ENCODE results near the gene BSN.

BSN gene

GRCh38 chr3:49531715-49532114, 22.6 kb upstream of the BSN start:
- no peak for TF ChIP-seq REST (IDR thresholded peaks at IDR 0.05; ENCODE audit: insufficient read depth in 1 of 2, low read depth in 2 of 2, low read length in 2 of 2)
- TF ChIP-seq TAF1 (IDR thresholded peaks at IDR 0.05; ENCODE audit: borderline replicate concordance, insufficient read depth, low read length) = no peak
- TF ChIP-seq FOXP2 (optimal IDR thresholded peaks at IDR 0.05; ENCODE audit: borderline replicate concordance, extremely low read depth, extremely low read length, insufficient read depth) = no peak
- no peak for TF ChIP-seq POLR2AphosphoS5 (IDR thresholded peaks at IDR 0.05; ENCODE audit: low read depth, low read length)
- no peak for TF ChIP-seq SIN3A (IDR thresholded peaks at IDR 0.05; ENCODE audit: borderline replicate concordance, insufficient read depth, low read length)

GRCh38 chr3:49533031-49533430, 21.2 kb upstream of the BSN start:
- TF ChIP-seq REST (IDR thresholded peaks at IDR 0.05; ENCODE audit: insufficient read depth in 1 of 2, low read depth in 2 of 2, low read length in 2 of 2) = no peak
- TF ChIP-seq SIN3A (IDR thresholded peaks at IDR 0.05; ENCODE audit: borderline replicate concordance, insufficient read depth, low read length) = no peak
- TF ChIP-seq POLR2AphosphoS5 (IDR thresholded peaks at IDR 0.05; ENCODE audit: low read depth, low read length) = no peak
- TF ChIP-seq FOXP2 (optimal IDR thresholded peaks at IDR 0.05; ENCODE audit: borderline replicate concordance, extremely low read depth, extremely low read length, insufficient read depth) = no peak

- TF ChIP-seq FOXP2 (optimal IDR thresholded peaks at IDR 0.05; ENCODE audit: borderline replicate concordance, extremely low read depth, extremely low read length, insufficient read depth) = no peak
- TF ChIP-seq TAF1 (IDR thresholded peaks at IDR 0.05; ENCODE audit: borderline replicate concordance, insufficient read depth, low read length) = no peak
- TF ChIP-seq SIN3A (IDR thresholded peaks at IDR 0.05; ENCODE audit: borderline replicate concordance, insufficient read depth, low read length) = no peak
- no peak for TF ChIP-seq REST (IDR thresholded peaks at IDR 0.05; ENCODE audit: insufficient read depth in 1 of 2, low read depth in 2 of 2, low read length in 2 of 2)
These were observed 20.3 kb upstream of the BSN start for GRCh38 chr3:49533786-49534519.

- TF ChIP-seq POLR2AphosphoS5 (IDR thresholded peaks at IDR 0.05; ENCODE audit: low read depth, low read length) (no peak), FOXP2 (optimal IDR thresholded peaks at IDR 0.05; ENCODE audit: borderline replicate concordance, extremely low read depth, extremely low read length, insufficient read depth) (no peak), REST (IDR thresholded peaks at IDR 0.05; ENCODE audit: insufficient read depth in 1 of 2, low read depth in 2 of 2, low read length in 2 of 2) (no peak), TAF1 (IDR thresholded peaks at IDR 0.05; ENCODE audit: borderline replicate concordance, insufficient read depth, low read length) (no peak), SIN3A (IDR thresholded peaks at IDR 0.05; ENCODE audit: borderline replicate concordance, insufficient read depth, low read length) (no peak)
These were observed 19.5 kb upstream of the BSN start for GRCh38 chr3:49534581-49535441.
